ELR (cell line): ENCODE data around the gene MAP3K10.
A peak's percentile ranks its signal among the peaks of the same experiment; 100 is the strongest.
"Not testable (repeated sequence)": the region's sequence is repeated elsewhere in the genome, so short reads cannot be mapped to it uniquely, and the experiment has no call there.

ENCODE experiments used
- DNase-seq: peaks from one replicate; pipeline ENCODE4 v3.0.0-alpha.2; 2015; ENCODE audit warnings: low read depth

MAP3K10 gene

DNA sequence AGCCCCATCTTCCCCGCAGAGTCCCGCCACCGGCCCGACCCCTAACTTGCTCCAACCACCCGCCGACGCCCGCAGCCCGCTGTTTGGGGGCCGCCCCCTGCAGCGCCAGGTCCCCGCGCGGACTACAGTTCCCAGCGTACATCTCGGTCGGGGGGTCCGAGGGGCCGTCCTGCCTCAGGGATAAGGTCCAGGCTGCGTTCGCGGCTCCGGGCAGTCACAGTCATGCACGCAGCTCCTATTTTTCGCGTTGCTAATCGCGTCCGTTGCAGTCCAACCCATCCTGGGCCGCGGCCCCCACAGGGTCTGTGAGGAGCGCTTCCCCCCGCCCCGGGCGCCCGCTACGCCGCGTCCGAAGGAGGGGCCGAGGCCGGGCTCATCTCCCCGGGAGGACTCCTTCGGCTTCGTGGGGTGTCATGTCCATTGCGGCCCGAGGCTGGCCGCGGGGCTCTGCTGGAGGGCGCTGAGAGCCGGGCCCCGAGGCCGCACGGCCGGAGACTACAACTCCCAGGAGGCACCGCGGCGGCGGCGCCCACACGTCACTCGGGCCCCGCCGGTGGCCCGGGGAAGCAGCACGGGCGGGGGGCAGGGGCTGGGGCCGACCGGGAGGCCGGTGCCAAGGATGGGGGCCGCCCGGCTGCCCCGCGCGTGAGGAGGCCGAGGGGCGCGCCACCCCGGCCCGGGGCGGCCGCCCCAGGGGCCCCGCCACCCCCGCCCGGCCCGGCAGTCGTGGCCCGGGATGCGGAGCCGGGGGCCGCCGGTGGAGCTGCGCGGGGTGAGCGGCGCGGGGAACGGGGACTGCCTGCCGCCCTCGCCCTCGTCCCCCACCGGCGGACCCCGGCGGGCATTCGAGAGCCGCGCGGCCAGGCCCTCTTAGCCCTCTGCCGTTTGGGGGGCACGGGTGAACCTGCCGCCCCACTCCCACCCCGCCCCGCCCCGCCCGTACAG, at the start of gene MAP3K10:
Gene MAP3K10 (plus strand): TSS at position 536 of the 945 bp plus-strand sequence. CDS start 606 bp downstream, outside the sequence.
- DNase-seq, result peak; percentile 69

DNA sequence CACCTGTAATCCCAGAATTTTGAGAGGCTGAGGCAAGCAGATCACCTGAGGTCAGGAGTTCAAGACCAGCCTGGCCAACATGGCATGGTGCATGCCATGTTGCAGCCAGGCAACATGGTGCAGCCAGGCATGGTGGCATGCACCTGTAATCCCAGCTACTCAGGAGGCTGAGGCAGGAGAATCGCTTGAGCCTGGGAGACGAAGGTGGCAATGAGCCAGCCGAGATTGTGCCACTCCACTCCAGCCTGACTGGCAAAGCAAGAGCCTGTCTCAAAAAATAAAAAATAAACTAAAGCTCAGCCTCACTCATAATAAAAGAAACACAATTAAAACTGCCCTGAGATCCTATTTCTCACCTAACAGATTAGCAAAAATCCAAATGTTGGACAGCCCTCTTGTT, 49.7 kb upstream of the MAP3K10 start:
- no peak for DNase-seq

DNA sequence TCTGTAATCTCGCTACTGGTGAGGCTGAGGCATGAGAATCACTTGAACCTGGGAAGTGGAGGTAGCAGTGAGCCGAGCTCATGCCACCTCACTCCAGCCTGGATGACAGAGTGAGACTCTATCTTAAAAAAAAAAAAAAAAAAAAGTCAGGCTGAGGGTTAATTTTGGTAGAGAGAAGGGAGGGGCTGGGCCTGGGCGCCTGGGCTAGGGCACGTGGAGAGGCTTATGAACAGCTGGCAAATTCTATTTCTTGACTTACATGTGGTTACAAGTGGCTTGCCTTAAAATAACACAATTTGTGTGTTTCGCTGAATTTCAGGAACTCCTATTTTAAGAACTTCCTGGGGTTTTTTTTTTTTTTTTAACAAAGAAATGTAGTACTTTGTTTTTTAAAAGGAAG, 47.6 kb upstream of the MAP3K10 start:
- no peak for DNase-seq

DNA sequence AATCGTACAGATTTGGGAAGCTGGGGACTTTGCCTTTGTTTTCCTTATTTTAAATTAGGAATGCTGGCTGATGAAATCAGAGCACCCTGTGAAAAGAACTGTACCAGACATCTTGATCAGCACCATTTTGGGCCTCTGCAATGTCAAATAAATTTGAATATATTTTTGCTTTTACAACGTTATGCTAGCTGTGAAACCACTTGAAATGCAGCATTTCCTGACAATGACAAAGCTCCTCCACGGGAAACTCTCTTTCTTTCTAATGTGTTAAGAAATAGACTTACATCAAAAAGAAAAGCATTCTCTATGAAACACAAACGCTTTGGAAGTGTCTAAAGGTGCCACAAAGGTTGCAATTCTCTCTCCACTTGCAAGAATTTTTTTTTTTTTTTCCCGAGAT, 47.1 kb upstream of the MAP3K10 start:
- DNase-seq, result no peak

DNA sequence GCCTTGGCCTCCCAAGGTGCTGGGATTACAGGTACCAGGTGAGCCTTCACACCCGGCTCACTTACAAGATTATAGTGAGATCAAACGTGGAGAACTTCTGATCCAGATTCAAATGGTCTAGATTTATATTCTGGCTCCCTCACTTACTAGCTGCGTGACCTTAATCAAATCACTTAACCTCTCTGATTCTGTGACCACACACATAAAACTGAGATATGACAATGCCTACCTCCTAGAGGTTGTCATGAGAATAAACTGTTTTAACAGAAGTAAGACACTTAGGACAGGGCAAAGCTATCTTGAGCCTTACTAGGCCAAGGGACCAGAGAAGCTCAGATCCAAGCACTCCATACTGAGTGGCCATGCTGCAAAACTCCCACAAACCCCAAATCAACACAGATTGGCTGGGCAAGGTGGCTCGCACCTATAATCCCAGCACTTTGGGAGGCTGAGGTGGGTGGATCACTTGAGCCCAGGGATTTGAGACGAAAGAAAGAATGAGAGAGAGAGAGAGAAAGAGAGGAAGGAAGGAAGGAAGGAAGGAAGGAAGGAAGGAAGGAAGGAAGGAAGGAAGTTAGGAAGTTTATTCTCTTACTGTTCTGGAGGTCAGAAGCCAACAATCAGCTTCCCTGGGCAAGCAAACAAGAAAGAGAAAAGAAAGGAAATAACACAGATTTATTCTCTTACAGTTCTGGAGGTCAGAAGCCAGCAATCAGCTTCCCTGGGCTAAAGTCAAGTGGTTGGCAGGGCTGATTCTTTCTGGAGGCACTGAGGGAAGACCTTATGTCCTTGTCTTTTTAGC, 46.1 kb upstream of the MAP3K10 start:
- DNase-seq, result no peak

DNA sequence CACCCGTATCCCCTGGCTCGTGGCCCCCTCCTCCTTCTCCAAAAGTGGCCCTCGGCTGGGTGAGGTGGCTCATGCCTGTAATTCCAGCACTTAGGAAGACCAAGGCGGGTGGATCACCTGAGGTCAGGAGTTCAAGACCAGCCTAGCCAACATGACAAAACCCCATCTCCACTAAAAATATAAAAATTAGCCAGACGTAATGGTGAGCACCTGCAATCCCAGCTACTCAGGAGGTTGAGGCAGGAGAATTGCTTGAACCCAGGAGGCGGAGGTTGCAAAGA, 45.5 kb upstream of the MAP3K10 start:
- not testable (repeated sequence) for DNase-seq

DNA sequence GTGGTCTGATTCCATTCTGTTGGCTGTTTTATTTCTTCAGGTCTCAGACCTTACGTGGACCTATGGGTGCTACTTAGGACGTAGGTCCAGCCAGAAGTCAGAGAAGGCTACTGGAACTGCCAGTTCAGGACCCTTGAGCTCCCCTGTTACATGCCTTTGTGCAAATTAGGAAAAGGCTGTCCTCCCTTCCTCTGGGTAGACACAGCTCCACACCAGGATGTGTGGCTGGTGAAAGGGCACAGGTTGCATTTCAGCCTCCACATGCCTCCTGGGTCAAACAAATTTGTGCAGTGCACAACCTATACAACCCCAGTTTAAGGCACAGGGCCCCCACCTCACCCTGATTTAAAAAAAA, 43.9 kb upstream of the MAP3K10 start:
- no peak for DNase-seq

DNA sequence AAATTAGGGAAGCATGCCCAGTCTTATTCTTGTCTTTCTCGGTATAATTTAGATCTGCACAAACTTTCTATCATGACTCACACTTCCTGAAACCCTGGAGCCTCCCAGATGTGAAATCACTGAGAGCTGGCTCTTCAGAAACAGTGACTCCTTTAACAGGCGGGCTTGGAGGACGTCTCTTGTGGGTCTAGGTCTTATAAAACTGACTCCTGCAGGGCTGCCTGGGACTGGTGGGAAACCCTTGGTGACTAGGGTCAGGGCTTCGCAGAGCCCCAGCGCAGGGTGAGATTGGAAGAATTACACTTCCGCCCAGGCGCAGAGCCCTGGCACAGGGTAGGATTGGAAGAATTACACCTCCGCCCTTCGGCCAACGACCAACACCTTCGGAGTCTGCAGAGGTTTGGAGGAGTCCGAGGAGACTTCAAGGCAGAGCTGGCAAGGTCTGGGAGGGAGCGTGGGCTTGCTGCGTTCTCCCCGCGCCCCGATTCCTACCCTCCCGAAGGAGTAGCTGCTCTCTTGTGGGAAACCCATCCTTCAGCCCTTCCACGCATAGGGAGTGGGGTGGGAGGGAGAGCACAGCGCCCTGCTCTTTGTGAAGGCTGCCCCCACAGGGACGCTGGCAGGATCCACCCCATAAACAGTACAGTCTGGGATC, 43.4 kb upstream of the MAP3K10 start:
- DNase-seq, result peak; percentile 72

DNA sequence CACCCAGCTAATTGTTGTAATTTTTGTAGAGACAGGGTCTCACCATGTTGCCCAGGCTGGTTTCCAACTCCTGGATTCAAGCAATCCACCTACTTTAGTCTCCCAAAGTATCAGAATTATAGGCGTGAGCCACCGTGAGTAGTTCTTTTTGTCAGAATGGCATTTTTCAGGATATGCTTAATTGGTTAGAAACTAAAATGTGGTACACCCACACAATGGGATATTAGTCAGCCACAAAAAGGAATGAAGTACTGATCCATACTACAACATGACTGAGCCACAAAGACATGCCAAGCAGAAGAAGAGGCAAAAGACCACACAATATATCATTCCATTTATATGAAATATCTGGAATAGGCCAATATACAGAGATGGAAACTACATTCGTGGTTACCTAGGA, 41.7 kb upstream of the MAP3K10 start:
- DNase-seq, result no peak

DNA sequence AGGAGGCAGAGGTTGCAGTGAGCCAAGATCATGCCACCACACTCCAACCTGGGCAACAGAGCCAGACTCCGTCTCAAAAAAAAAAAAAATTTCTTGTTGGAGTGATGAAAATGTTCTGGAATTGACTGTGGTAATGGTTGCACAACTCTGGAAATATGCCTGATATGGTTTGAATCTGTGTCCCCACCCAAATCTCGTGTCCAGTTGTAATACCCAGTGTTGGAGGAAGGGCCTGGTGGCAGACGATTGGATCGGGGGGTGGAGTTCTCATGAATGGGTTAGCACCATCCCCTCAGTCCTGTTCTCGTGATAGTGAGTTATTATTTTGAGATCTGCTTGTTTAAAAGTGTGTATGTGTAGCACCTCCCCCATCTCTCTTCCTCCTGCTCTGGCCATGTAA, 41.1 kb upstream of the MAP3K10 start:
- DNase-seq, result no peak

DNA sequence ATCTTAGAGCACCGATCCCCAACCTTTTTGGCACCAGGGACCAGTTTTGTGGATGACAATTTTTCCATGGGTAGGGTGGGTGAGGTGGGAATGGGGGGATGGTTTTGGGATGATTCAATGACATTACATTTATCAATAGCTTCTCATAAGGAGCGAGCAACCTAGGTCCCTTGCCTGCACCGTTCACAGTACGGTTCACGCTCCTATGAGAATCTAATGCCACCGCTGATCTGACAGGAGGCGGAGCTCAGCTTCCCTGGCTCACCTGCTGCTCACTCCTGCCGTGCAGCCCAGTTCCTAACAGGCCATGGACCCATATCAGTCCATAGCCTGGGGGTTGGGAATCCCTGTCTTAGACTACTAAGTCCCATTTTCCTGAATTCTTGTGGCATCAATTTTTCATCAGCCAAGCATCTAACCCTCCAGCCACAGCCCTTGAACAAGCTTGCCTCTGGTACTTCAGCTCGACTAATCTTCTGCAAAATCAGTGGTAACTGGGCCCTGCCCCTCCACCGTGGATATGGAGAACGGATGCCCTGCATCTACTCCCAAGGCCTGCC, 37.0 kb upstream of the MAP3K10 start:
- no peak for DNase-seq

DNA sequence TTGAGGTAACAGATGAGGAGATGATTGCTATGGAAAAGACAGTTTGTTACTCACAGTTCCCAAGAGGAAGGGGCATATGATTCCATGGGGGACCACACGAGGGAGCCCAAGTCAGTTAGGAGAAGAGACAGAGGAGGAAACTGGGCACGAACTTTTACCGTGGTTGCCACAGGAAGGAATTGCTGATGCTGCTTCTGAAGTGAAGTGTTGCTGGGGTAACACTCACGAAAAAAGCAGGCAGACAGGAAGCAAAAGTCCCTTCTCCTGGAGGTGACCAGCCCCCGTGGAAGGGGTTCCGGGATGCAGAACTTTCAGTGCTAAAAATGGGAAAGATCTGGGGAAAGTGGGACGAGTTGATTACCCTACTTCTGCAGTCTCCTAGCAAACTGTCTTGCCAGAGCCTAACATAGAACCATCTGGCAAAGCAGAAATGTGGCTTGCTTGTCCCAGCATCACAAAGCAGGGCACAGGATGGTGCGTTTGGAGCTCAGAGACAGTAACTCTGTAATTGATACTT, 35.4 kb upstream of the MAP3K10 start:
- peak; percentile 66 for DNase-seq

DNA sequence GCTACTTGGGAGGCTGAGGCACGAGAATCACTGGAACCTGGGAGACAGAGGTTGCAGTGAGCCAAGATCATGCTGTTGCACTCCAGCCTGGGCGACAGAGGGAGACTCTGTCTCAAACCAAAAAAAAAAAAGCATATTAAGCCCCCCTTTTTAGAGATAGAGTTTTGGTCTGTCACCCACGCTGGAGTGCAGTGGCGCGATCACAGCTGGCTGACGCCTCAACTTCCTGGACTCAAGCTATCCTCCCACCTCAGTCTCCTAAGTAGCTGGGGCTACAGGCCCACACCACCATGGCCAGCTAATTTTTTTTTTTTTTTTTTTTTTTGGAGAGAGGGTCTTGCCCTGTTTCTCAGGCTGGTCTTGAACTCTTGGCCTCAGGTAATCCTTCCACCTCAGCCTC, 34.2 kb upstream of the MAP3K10 start:
- no peak for DNase-seq

DNA sequence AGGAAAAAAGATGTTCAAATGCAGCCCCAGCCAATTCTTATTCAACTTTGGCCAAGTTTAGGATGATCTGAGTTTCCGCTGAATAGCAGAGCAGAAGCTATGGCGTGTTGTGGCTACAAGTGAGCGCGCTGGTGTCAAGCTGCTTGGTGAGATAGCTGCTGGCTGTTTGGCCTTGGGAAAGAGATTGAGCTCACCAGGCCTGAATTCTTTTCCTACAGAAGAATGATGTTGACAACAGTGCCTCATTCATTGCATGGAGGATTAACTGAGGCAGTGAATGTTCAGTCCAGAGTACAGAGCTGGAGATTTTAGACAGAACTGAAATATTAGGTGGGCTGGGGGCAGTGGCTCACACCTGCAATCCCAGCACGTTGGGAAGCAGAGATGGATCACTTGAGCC, 31.5 kb upstream of the MAP3K10 start:
- no peak for DNase-seq

DNA sequence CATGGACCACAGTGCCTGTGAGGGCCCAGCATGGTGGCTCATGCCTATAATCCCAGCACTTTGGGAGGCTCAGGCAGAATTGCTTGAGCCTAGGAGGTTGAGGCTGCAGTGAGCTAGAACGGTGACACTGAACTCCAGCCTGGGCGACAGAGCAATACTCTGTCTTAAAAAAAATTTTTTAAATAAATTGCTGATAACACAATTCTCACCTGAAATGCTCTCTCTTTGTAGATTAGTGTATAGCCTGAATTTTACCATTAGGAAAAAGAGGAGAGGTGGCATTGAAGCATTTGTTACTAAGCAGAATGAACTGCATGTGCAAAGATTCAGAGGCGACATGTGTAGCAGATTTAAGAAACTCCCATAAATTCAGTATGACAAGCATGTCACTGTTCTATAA, 29.1 kb upstream of the MAP3K10 start:
- no peak for DNase-seq

DNA sequence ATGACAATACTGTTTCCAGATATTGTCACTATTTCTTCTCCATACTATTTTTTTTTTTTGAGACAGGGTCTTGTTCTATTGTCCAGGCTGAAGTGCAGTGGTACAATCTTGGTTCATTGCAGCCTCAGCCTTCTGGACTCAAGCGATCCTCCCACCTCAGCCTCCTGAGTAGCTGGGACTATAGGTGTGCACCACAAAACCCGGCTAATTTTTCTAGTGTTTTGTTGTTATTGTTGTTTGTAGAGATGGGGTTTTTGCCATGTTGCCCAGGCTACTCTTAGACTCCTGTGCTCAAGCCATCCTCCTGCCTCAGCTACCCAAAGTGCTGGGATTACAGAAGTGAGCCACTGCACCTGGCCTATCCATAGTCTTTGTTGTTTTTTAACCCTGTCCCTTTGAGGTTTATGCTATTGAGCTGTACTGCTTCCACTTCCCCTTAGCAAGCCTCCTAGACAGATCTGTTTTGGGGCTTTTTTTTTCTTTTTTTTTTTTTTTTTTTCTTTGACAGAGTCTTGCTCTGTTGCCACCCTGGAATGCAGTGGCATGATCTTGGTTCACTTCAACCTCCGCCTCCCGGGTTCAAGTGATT, 27.6 kb upstream of the MAP3K10 start:
- DNase-seq, result no peak

DNA sequence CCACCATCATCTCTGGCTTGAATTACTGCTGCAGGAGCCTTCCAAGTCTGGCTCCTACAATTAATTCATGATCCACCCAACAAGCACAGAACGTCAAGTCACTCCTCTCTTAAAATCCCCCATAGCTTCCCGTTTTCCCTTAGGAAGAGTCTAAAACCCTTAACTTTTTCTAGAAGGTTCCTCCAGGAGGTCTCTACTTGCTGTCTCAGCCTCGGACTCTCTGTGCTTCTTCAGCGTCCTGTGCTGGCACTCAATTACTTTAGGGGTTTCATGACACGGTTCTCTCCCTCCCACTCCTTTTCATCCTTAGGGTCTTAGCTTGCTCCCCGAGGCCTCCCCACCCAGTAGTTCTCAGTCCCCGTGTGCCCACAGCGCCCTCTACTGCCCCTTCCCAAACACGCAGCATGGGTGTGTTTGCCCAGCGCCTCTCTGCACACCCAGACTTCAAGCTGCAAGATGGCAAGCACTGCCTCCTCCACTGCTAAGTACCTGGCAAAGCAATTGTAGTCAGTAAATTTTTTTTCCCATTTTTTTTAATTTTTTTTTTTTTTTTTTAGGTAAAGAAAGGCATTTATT, 25.8 kb upstream of the MAP3K10 start:
- peak; percentile 47 for DNase-seq

DNA sequence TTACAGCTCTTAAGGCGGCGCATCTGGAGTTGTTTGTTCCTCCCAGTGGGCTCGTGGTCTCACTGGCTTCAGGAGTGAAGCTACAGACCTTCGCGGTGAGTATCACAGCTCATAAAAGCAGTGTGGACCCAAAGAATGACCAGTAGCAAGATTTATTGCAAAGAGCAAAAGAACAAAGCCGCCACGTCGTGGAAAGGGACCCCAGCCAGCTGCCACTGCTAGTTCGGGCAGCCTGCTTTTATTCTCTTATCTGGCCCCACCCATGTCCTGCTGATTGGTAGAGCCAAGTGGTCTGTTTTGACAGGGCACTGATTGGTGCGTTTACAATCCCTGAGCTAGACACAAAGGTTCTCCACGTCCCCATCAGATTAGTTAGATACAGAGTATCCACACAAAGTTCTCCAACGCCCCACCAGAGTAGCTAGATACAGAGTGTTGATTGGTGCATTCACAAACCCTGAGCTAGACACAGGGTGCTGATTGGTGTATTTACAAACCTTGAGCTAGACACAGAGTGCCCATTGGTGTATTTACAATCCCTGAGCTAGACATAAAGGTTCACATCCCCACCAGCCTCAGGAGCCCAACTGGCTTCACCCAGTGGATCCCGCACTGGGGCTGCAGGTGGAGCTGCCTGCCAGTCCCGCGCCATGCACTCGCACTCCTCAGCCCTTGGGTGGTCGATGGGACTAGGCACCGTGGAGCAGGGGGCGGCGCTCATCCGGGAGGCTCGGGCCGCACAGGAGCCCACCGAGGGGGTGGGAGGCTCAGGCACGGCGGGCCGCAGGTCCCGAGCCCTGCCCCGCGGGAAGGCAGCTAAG, 21.5 kb upstream of the MAP3K10 start:
- DNase-seq, result not testable (repeated sequence)

DNA sequence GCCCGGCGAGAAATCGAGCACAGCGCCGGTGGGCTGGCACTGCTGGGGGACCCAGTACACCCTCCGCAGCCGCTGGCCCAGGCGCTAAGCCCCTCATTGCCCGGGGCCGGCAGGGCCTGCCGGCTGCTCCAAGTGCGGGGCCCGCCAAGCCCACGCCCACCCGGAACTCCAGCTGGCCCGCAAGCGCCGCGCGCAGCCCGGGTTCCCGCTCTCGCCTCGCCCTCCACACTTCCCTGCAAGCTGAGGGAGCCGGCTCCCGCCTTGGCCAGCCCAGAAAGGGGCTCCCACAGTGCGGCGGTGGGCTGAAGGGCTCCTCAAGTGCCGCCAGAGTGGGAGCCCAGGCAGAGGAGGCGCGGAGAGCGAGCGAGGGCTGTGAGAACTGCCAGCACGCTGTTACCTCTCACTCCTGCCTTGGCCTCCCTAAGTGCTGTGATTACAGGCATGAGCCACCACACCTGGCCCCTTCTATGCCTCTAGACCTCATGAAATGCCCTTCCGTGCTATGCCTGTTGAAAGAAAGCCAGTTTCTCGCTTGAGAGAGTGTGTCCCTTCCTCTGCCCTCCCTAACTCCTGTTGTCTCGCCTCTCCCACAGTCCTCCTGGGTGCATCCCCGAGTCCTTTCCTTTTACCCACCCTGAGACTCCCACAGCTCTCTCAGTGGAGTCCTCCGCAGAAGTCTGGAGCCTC, 20.8 kb upstream of the MAP3K10 start:
- DNase-seq, result not testable (repeated sequence)

DNA sequence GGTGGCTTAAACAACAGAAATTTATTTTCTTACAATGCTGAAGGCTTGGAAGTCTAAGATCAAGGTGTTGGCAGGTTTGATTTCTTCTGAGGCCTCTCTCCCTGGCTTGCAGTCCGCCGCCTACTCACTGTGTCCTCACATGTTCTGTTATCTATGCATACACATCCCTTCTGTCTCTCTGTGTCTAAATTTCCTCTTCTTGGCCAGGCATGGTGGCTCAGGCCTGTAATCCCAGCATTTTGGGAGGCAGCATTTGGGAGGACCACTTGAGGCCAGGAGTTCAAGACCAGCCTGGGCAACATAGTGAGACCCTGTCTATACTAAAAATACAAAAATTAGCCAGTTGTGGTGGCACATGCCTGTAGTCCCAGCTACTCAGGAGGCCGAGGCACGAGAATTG, 19.9 kb upstream of the MAP3K10 start:
- not testable (repeated sequence) for DNase-seq
